Activated T-cell treated with anti-CD3 and anti-CD28 coated beads for 24 hours (primary cell): ENCODE data around the gene ZDHHC1.
A peak's percentile ranks its signal among the peaks of the same experiment; 100 is the strongest.

ENCODE experiments used
- DNase-seq: peaks from one replicate; pipeline ENCODE4 v3.0.0-alpha.2; 2020; ENCODE audit warnings: low read depth

ZDHHC1 gene

DNA sequence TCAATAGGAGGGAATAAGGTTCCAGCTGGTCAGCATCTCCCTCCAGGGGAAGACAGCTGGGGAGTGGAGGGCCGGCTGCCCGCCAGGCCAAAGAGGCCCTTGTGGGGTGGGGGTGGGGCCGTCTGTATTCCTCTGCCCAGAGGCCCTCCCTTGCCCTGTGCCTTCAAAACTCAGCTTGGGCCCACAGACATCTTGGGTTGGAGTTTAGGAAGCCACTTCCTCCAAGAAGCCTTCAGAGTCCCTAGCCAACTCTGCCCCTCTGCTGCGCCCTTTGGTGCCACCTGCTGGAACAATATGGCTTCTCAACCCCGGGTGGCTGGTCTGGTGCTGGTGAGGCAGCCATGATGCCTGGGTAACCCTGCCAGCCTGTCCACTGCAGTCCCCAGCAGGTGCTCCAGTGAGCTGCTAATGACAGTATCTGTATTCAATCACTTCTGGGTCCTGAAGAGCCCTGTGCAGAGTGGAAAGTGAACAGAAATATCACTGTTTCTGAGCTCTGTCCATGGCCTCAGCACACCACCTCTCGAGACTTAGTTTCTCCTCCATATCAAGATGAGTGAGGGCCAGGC lies 31.3 kb upstream of the ZDHHC1 start:
- DNase-seq: peak; percentile 71

DNA sequence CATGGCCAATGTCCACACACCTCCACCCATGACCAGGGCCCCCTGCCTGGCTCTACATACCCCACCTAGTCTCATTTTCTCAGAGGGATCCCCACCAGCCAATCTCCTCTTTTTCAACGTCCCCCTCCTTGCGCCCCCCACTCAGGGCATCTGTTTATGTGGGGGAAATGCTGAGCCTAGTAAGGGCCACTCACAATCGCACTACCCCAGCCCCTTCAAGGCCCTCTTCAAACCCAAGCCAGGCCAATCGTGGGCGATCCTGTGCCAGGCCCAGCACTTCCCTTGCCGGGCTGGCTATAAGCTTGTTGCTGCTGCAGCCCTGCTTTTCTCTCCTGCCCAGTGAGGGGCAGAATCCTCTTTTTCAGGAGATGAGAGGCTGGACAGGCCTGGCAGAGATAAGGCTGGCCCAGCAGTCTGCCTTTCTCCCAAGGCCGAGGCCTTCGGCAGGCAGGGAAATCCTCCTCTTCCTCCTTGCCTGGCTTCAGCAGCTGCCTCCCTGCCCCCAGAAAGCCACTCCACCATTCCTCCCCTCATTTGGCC lies 30.8 kb upstream of the ZDHHC1 start:
- DNase-seq: no peak

DNA sequence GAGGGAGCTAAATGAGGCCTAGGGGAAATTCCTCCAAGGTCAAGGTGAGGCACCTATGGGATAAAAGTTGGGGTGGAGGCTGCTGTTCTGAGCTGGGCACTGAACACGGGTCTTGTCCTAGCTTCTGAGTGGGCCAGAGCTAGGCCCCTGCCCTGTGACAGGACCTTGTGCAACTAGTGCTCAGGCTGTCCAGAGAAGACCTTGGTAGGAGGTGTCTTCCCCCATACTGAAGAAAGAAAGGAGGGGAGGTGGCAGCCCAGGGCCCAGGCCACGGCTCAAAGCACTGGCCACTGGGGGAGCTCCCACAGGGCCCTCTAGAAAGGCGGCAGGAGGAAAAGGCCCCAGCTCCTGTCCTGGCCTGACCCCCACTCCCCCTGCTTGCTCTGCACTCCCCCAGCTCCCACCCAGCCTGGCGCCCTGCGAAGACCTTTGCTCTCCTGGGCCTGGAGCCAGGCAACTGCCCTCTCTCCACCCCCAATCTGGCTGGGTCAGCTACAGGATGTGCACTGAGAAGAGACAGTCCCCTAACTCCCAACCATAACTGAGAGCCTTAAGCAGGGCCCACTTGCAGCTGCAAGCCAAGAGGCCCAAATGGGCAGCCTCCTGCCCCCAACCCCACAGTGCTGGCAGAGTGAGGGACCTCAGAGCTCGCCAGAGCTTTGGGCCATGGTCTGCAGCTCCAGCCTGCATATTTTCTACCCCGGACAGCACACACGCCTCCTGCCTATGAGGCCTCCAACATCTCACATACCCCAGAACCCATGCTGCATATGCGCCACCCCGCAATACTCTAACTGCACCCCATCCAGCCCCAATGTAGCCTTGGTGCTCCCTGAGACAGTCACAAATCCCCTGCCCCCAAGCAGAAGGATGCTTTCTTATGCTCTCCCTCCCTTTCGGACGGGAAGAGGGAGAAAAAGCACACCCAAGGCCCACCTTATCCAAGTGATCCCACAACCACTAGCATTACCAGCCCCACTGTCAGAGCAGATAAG lies 29.9 kb upstream of the ZDHHC1 start:
- DNase-seq: no peak

DNA sequence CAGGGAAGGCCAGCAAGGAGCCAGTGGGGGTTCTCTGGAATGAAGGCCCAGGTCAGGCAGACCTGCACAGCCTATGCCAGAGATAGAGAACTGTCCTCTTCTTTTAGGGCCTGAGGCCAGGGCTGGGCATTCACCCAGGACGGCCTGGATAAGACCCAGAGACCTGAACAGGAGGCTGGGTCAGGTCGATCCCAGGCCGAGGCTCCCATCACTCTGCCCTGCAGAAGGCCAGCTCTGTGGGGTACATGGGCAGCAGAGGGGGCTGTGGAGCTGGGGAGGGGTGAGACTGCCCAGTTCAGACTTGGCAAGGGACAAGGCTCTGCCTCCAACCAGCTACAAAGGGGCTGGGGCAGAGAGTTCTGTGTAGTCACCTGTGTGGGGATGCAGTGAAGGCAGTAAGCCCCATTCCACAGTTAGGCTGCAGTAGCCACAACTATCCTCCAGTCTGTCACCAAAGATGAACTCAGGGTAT lies 29.2 kb upstream of the ZDHHC1 start:
- no peak for DNase-seq

DNA sequence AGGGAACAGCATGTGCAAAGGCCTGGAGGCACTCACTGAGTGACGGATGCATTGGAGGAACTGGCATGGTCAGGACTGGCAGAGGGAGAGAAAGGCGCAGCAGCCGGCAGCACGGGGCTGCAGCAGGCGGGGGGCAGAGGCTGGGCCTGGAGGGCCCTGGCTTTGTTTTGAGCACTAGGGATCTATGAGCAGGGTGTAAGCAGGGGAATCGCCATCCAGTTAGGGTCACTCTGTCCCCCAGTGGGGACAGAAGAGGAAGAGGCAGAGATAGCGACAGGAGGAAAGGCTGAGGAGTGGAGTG lies 28.8 kb upstream of the ZDHHC1 start:
- DNase-seq: no peak

DNA sequence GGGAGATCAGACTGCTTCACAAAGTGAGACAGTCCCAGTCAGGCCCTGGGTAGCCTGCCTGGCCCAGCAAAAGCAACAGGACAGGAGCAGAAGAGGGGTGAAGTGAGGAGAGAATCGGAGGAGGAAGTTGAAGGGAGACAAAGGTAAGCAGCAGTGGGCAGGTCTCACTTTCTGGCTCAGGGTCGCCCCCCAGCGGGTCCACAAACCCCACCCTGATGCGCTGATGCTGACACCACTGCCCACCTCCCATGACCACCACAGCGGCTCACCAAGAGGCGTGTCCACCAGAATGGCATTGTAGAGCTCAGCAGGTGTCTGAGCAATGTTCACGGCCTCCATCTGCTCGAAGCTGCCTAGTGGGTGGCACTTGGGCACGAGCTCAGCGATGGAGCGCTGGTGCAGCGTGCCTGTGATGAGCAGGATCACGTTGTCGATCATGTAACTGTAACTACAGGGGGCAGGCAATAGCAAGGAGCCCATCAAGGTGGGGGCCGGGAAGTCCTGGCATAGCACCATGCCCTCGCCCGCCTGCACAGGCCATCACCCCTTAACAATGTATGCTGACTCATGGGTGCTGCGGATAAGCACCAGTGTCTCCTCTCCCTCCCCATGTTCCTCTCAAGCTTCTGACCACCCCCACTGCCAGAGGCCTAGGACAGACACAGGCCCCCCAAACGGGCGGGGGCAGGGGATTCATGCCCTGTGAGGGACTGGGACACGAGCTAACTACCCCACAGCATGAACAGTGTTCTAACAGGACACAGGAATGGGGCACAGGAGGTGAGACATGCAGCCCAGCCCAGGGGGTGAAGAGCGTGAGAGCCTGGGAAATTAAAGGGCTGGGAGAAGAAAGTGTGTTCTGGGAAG lies 28.2 kb upstream of the ZDHHC1 start:
- no peak for DNase-seq

DNA sequence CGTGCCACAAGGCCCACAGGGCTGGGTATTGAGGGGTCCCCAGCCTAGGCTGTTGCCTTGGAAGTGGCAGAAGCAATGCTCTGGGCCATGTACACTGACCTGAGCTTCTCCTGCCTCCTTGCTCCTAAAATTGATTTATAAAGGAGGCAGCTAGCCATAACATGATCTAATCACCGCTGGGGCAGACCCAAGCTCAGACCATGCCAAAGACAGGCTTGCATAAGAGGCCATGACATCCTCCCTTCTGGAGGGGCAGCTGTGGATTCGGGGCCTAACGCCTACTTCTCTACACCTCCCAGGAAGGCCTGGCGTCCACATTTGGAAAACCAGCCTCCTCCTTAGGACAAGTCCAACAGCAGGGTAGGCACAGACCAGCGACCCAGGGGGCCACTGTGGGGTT lies 27.0 kb upstream of the ZDHHC1 start:
- no peak for DNase-seq

DNA sequence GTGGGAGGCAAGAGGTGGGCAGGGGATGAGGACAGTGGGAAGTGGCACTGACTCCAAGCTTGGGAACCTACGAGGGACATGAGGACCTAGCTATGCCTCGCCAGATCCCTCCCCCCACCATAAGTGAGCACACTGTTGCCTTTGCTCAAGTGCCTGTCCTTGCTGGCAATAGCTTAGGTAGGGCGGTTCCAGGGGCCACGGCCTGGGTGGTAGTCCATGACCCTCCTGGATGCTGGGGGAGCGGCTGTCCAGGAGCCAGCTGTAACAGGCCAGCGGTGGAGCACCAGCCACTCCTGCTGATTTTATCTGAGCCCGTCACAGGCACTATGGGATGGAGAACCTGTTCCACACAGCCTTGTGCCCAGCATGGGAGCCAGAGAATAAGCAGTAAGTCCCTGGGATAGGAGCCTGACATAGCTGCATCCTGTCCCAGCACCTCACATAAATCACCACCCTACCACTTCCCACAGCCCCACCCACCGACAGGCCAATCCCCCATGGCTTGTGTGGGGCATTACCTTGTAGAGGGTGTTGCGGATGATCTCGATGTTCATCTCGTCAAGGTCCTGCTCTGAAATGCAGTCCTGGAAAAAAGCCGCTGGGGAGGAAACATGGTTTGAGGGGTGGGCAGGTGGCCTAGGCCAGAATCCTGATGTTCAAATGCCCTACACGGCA lies 26.4 kb upstream of the ZDHHC1 start:
- DNase-seq: no peak

DNA sequence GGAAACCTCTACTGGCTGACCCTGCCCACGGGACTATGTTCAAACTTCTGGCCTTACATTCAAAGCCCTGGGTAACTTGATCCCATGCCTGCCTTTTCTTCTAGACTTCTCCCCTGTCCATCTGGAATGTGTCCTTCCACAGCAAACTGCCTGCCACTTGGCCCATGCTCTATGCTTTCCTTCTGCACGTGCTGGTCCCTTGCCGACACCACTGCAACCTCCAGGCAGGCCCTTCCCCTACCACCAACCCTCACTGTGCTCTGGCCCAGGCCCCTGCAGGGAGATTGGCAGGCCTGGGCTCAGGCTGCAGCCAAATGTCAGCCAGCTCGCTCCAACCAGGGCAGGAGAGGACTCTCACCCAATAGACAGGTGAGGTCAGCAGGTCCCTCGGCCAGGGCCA lies 25.6 kb upstream of the ZDHHC1 start:
- DNase-seq: no peak

DNA sequence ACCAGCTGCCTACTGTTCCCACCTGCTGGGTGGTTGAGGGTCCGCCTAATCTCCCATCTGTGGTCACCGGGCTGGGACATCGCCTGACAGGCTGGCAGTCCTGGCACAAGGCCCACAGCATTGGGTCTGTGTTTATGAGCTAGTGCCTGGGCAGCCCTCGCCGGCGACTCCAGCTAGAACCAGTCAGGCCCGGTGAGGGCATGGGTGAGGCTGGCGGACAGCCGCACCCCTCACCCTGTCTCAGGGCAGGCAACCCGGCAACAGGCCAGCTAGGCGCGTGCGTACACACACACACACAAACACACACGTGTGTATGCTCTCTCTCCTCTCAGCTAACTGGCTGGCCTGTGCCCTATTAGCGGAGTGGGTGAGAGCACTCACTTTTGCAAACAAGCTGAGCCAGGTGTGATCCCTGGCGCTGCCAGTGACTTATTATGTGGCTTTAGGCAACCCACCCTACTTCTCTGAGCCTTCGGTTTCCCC lies 25.0 kb upstream of the ZDHHC1 start:
- DNase-seq: no peak

DNA sequence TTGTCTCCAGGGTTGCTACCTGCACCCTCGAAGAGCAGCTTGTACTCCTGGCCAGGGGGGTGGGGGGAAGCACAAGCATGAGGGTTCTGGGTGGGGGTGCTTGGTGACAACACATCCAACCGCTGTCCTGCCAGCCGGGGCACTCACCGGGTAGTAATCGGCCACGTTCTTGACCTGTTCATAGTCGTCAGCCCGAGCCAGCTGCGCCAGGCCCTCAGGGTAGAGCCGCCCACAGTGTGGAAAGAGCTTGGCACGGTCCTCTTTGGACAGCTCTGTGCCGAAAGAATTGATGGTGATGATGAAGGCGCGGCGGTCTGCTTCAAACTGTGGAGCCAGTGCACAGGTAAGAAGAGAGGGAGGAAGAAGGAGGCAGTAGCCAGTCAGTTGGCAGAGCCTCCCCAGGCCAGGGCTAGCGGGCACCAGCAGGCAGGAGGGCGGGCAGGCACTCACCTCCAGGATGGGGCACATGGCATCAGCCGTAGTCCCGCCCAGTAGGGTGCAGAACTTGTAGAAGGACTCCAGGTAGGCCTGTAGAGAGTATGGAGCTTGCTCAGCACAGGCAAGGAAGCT lies 22.6 kb upstream of the ZDHHC1 start:
- DNase-seq: no peak

DNA sequence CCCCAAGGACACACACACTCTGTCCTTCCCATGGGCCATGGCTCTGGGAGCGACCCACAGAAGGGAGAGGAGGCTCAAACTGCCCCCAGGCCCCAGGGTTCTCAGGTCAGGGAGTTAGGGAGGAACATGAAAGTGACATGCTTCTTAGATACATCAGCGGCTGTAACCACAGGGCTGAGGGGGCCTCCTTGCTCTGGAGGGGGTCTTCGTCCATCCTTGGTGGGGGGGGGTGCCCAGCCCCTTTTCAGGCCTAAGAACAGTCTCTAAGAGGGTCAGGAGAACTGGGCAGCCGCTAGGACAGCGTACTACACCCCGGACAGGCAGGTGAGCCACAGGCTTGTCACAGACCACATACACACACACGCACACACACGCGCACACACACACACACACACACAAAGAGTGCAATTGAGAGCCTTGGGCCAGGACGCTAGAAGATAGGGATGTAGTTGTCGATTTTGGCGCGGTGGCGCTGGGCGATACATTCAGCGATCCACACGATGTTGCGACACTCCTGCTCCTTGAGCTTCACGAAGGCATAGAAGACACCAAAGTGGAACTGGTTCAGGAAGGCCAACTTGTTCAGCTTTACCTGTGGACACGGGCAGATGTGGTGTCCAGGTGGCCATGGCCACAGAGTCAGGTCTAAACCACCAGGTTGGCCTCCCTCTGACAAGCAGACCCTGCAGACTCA lies 22.0 kb upstream of the ZDHHC1 start:
- DNase-seq: no peak

DNA sequence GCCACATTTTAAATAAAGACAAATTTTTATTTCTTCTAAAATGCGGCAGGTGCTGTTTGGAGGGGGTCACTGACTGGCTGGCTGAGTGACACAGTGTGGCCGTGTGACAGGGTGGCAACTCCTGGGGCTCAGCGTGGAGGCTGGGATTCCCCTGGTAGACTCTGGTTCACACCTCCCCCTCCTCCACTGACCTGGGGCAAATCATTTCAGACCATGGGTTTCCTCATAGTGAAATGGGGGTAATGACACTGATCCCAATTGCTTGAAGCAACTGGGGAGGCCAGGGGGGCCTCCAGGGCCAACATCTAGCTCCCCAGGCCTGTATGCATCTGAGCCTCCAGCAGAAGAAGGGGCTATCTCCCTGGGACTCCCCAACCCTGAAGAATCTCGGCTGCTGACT lies 21.2 kb upstream of the ZDHHC1 start:
- no peak for DNase-seq

DNA sequence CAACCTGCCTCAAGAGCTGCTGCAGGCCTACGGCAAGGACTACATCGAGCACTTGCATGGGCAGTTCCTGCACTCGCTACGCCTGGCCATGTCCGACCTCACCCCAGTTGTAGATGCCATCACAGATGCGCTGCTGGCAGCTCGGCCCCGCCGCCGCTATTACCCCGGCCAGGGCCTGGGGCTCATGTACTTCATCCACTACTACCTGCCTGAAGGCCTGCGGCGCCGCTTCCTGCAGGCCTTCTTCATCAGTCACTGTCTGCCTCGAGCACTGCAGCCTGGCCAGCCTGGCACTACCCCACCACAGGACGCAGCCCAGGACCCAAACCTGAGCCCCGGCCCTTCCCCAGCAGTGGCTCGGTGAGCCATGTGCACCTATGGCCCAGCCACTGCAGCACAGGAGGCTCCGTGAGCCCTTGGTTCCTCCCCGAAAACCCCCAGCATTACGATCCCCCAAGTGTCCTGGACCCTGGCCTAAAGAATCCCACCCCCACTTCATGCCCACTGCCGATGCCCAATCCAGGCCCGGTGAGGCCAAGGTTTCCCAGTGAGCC lies 20.4 kb upstream of the ZDHHC1 start:
- no peak for DNase-seq

DNA sequence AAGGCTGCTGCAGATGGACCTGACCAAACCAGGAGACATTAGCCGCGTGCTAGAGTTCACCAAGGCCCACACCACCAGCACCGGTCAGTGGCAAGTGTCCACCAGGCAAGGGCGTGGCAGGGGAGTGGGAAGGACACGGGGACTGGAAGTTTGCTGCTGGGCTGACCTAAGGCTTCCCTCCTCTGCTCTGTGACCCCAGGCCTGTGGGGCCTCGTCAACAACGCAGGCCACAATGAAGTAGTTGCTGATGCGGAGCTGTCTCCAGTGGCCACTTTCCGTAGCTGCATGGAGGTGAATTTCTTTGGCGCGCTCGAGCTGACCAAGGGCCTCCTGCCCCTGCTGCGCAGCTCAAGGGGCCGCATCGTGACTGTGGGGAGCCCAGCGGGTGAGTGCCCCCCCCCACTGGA lies 19.5 kb upstream of the ZDHHC1 start:
- no peak for DNase-seq

DNA sequence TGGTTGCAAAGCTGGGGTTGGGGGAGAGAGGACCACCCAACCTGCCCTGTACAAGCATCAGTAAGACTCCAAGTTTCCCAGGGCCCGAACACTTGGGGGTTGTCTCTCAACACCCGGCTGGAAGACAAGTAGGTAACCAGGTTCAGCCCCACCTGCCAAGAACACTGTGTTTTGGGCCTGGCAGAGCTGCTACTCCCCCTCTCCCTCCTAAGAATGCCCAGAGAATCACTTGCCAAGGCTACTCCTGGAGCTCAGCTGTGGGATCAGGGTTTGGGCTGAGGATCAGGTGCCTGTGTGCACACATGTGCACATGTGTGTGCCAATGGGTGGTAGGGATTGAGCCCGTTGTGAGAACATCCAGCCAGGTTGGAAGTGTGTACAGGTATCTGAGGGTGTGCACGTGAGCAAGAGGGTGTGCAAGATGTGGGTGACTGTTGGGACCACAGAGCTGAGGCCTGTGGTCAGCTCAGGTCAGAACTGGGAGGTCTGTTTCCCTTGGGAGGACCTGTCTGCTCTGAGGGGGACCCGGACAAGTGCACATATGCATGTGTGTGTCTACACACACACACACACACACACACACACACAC lies 16.9 kb upstream of the ZDHHC1 start:
- DNase-seq: no peak

DNA sequence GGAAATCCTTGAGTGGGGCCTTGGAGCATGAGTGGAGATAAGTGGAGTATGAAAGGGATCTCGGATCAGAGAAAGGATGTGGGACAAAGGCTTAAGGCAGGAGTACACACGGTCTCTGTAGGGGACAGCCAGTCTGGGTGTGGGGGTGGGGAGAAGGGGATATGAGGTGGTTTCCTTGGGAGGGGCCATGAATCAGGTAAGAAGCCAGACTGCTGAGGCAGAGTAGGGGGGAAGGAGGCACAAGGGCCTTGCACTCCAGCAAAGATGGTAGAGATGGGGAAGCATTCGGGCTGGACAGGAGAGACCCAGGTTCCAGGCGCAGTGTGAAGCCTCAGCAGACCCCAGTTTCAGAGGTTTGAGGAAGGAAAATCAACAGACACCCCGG lies 16.2 kb upstream of the ZDHHC1 start:
- no peak for DNase-seq

DNA sequence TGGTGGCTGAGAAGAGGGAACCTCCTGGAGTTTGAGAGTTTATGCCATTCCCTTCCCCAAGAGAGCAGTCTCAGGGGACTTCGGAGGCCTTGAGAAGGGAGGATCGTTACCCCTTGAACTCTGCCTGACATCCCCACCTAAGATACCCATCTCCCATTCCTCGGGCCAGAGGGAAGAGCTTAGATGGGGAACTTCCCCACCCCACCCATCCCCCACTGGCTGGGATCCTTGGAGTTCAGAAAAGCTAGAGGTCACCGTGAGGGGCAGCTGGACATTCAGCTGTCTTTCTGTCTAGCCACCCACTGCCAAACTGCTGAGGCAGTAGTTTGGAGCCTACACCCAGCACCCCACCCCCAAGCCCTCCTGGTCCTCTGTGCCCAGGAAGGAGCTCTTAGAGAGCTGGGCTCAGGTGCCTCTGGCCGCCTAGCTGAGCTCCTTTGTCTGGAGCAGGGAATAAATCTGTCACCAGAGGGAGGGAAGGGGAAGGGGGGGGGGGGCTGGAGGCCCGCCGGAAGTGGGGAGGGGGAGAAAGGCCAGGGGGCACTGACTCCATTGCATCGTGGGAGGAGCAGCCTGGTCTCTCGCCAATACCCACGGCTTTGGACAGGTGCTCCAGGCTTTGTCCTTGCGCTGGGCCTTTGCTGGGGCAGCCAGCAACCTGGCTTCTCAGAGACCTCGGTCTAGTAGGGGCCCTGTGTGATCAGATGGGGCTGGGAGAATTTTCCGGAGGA lies 15.7 kb upstream of the ZDHHC1 start:
- no peak for DNase-seq
